Pancreas (tissue), 10 donors: Measurements from ENCODE around the gene SREBF1. TPM values are rescaled to one million over a fixed set of nuclear protein-coding genes. Genes with fewer than 3 reads are reported as not detected.

Experiments
- ATAC-seq, 4 donors: fragments of 200-7000 bp; cut with Tn5 transposase; one replicate each; pipeline versions ENCODE4 v1.8.0 to v1.9.1; 2020; ENCODE audit warnings: mild to moderate bottlenecking in 4 of 4, moderate library complexity in 4 of 4
- DNase-seq, 6 donors: peaks; one replicate each; pipeline ENCODE4 v3.0.0-alpha.2; 2020
- FAIRE-seq: peaks from 2 replicates; lab custom pipeline; 2012; peaks lifted over from hg19 to GRCh38; lab: Jason Lieb, UNC
- H3K27ac ChIP-seq, 4 donors: fragments of 200-600 bp; sonication (generic); 1 replicate in 3 of 4; 2 replicates in 1 of 4; pipeline versions ENCODE4 v1.5.0 to v1.8.0; 2020
- H3K27me3 ChIP-seq, 4 donors: fragments of 200-600 bp; one replicate each; pipeline ENCODE4 v1.8.0; 2021
- H3K36me3 ChIP-seq, 3 donors: fragments of 200-600 bp; sonication (generic) in 1 of 3; one replicate each; pipeline versions ENCODE4 v1.5.0 to v1.8.0; 2020 to 2021
- H3K4me1 ChIP-seq, 3 donors: fragments of 200-600 bp; one replicate each; pipeline ENCODE4 v1.8.0; 2021
- H3K4me3 ChIP-seq, 4 donors: fragments of 200-600 bp; sonication (generic) in 2 of 4; one replicate each; pipeline versions ENCODE4 v1.5.0 to v1.8.0; 2020 to 2021
- H3K9me3 ChIP-seq, 4 donors: fragments of 200-600 bp; one replicate each; pipeline ENCODE4 v1.8.0; 2021
- WGBS, 2 donors: extraction: QIAGEN DNeasy Blood & Tissue Kit; methylation state at CpG; one replicate each; pipeline ENCODE4 v1.1.7; 2013; 5-methylcytosine and 5-hydroxymethylcytosine counted together
- intact Hi-C, 3 donors: fragments of 100-400 bp; cut with DNase I; formaldehyde crosslinking; loops; one replicate each; pipeline versions ENCODE4 v1.11.1 to v1.14.2; 2022
- polyA plus RNA-seq, 2 donors: library from polyadenylated mRNA; stranded (reverse); fragments of 200-250 nt; gene quantifications; one replicate each; pipeline ENCODE4 v1.2.3, GENCODE V29; 2013
- total RNA-seq, 6 donors: library from RNA; stranded (reverse); fragmentation: NEBNext Ultra II Directional in 4 of 6; extraction: Animal tissue kit (Norgen Biotek cat#: 25700) in 4 of 6; gene quantifications; one replicate each; pipeline versions ENCODE4 v1.2.1 to v1.2.4, GENCODE V29; 2021 to 2023
- TF ChIP-seq, protein P1 (sequence below), 4 donors: fragments of 200-600 bp; sonication (generic) in 3 of 4; IDR thresholded peaks; one replicate each; pipeline versions ENCODE4 v1.5.0 to v1.8.0; 2021; ENCODE audit warnings: antibody characterized with exemption in 4 of 4
- donor health status: healthy with polysubstance abuse.
- donor health status: DM: no; HTN: no; CAD: no; lungs with moderate emphysema.
- donor health status: DM: no; HTN: no; CAD: no.
- donor health status: control.
- donor health status: control.
- donor health status: Bipolar disorder and iron deficiency.
- donor health status: DM: yes; HTN: yes; CAD: no.
- donor health status: DM: no; HTN: no; CAD: no.
- donor health status: DM: no; HTN: no; CAD: no.
- donor health status: DM: yes; HTN: yes; CAD: no.

SREBF1 gene
- total and polyA plus RNA-seq, 8 donors = 12.0 to 77.5 (median 32.3) TPM

- WGBS, 2 donors = 49 to 53% methylated on average over 7 of the region's 7 CpGs
- Histone ChIP-seq H3K4me1 (peaks cover 34 to 52% (median 52%) of the 10 kb centered on the region in 3 donors), H3K9me3 (no peaks in the 10 kb centered on the region), H3K4me3 (peak overlapping the region in 2 of 4 donors; percentile 26 to 41), H3K27ac (peak overlapping the region; percentile 94 to 99 (median 98)), H3K27me3 (no peaks in the 10 kb centered on the region), H3K36me3 (no peaks in the 10 kb centered on the region)
- TF ChIP-seq, protein P1, sequence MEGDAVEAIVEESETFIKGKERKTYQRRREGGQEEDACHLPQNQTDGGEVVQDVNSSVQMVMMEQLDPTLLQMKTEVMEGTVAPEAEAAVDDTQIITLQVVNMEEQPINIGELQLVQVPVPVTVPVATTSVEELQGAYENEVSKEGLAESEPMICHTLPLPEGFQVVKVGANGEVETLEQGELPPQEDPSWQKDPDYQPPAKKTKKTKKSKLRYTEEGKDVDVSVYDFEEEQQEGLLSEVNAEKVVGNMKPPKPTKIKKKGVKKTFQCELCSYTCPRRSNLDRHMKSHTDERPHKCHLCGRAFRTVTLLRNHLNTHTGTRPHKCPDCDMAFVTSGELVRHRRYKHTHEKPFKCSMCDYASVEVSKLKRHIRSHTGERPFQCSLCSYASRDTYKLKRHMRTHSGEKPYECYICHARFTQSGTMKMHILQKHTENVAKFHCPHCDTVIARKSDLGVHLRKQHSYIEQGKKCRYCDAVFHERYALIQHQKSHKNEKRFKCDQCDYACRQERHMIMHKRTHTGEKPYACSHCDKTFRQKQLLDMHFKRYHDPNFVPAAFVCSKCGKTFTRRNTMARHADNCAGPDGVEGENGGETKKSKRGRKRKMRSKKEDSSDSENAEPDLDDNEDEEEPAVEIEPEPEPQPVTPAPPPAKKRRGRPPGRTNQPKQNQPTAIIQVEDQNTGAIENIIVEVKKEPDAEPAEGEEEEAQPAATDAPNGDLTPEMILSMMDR (IDR thresholded peaks at IDR 0.05) = no peak
- peak in 2 of 4 donors; percentile 0 to 1 for ATAC-seq
- no peak for FAIRE-seq
- DNase-seq = no peak
- intact Hi-C loops = no loop called here
Measured at GRCh38 chr17:17840751-17841591, 4.2 kb upstream of the SREBF1 start.

DNA sequence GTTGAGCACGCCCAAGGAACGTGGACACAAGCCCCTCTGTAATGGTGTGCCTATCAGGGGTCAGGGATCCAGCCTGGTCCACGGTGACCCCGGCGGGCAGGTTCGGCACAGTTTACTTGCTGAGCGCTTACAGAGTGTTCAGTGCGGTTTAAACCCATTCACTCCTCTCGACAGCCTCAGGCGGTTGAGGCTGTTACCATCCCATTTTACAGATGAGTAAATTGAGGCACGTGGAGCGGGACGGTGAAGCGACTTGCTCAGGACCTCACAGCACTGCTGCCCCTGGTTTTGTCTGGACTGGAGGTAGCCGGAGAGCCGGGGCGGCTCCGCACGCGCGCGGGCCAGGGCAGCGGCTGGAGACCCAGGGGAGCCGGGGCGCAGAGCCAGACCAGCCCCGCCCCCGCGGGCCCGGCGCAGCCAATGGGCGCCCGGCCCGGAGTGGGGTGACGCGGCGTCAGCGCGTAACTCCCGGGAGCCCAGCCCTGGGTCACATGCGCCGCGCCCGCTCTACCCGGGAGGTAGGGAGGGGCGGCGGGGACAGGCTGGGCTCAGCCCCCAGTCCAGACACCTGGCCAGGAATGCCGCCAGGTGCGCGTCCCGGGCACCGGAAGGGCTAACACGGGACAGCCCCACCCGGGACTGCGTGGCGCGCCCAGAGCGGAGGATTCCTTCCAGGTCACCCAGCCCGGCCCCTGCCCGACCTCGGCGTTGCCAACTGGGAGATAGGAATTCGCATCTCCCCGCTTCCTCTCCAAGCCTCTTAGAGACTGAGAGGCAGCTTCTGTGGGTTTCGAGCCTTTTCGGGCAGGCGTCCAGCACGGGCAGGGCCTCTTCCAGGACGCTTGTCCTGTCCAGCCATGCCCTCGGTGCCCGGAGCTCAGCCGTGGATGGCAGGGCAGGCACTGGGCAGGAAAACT is 3.3 kb upstream of the SREBF1 start:
- FAIRE-seq = no peak
- H3K4me3 ChIP-seq = peak overlapping the region; percentile 5 to 41 (median 18)
- peak; percentile 94 to 98 (median 96) for DNase-seq
- WGBS, 2 donors = 1 to 2% methylated on average over 60 to 71 of the region's 71 CpGs
- peak overlapping the region; percentile 94 to 99 (median 98) for H3K27ac ChIP-seq
- peak; percentile 75 to 79 (median 78) for ATAC-seq
- TF ChIP-seq, protein P1 (IDR thresholded peaks at IDR 0.05) = no peak
- no peaks in the 10 kb centered on the region for H3K9me3 ChIP-seq
- H3K27me3 ChIP-seq = no peaks in the 10 kb centered on the region
- intact Hi-C loops = no loop called here
- peaks cover 41 to 60% (median 60%) of the 10 kb centered on the region in 3 donors for H3K4me1 ChIP-seq
- H3K36me3 ChIP-seq = no peaks in the 10 kb centered on the region

DNA sequence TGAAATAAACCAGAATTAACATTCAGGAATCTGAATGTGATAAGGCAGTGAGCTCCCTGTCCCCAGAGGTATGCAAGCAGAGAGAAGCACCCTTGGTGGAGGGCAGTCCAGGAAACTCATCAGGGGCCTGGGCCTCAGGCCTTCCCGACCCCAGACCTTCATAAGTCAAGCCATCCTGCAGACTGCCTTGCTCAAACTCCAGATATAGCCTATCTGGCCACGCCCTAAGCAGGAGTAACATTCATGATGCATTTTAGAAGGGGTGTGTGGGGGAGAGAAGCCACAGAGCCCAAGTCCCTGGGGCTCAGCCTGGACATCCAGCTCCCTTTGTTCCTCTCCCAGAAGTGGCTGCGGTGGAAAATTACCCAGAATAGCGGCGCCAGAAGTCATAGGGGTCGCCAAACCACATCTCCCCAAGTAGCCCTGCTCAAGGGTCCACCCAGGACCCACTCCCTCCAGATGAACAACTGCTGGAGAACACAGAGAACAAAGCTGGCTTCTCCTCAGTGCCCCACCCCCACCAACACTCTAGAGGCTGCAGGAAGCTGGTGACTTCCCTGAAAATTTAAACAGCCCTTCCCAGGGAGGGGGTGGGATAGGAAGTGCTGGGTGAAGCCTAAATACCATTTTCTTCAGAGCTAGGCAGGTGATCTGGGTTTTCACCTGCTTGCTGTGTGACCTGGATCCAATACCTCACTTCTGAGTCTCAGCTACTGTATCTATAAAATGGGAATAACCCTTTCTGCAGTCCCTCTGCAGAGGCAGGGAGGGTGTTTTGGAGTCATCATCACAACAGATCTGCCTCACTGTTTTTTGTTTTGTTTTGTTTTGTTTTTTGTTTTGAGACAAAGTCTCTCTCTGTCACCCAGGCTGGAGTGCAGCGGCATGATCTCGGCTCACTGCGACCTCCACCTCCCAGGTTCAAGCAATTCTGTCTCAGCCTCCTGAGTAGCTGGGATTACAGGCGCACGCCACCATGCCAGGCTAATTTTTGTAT is 1.5 kb upstream of the SREBF1 start:
- H3K4me3 ChIP-seq = no peak overlapping the region
- peak in 1 of 4 donors; percentile 8 for ATAC-seq
- no peak for FAIRE-seq

More for the DNA sequence above, 1.5 kb upstream of the SREBF1 start:
- Histone ChIP-seq H3K36me3 (no peaks in the 10 kb centered on the region), H3K4me1 (peaks cover 41 to 66% (median 60%) of the 10 kb centered on the region in 3 donors), H3K27me3 (no peaks in the 10 kb centered on the region), H3K27ac (peak overlapping the region; percentile 98 to 100 (median 99)), H3K9me3 (no peaks in the 10 kb centered on the region)
- peak in 4 of 6 donors; percentile 33 to 67 (median 54) for DNase-seq
- TF ChIP-seq, protein P1 (IDR thresholded peaks at IDR 0.05) = no peak
- WGBS, 2 donors = 66 to 80% methylated on average over 10 to 11 of the region's 11 CpGs
- intact Hi-C loops = no loop called here
